GM19452 (cell line): Measurements from ENCODE around the gene ERVFRD-1.

Source experiments
- ATAC-seq: cut with Tn5 transposase; IDR thresholded peaks from one replicate; pipeline ENCODE4 v1.9.1; 2021; ENCODE audit not compliant: unreplicated experiment

The ERVFRD-1 gene

GRCh38 chr6:11110921-11111768, at the start of gene ERVFRD-1:
Gene ERVFRD-1, minus strand, starts transcription at chr6:11111725. Its CDS starts 6,415 bp downstream, at chr6:11105310.
- ATAC-seq, result no peak

- no peak for ATAC-seq
Measured at GRCh38 chr6:11160199-11160598, 48.7 kb upstream of the ERVFRD-1 start.

- no peak for ATAC-seq
Measured at GRCh38 chr6:11155589-11155988, 44.1 kb upstream of the ERVFRD-1 start.

GRCh38 chr6:11153447-11153846, 41.9 kb upstream of the ERVFRD-1 start:
- ATAC-seq, result no peak

GRCh38 chr6:11152581-11152980, 41.1 kb upstream of the ERVFRD-1 start:
- no peak for ATAC-seq

- no peak for ATAC-seq
Measured at GRCh38 chr6:11151488-11151887, 40.0 kb upstream of the ERVFRD-1 start.

GRCh38 chr6:11149551-11149950, 38.0 kb upstream of the ERVFRD-1 start:
- no peak for ATAC-seq

- ATAC-seq, result no peak
Measured at GRCh38 chr6:11146117-11146826, 34.7 kb upstream of the ERVFRD-1 start.

GRCh38 chr6:11144393-11144851, 32.9 kb upstream of the ERVFRD-1 start:
- no peak for ATAC-seq

- no peak for ATAC-seq
Measured at GRCh38 chr6:11143394-11144371, 32.2 kb upstream of the ERVFRD-1 start.

GRCh38 chr6:11142296-11143027, 30.9 kb upstream of the ERVFRD-1 start:
- no peak for ATAC-seq

- ATAC-seq, result no peak
Measured at GRCh38 chr6:11141295-11141694, 29.8 kb upstream of the ERVFRD-1 start.

- ATAC-seq, result no peak
Measured at GRCh38 chr6:11140056-11140455, 28.5 kb upstream of the ERVFRD-1 start.

GRCh38 chr6:11139051-11139960, 27.8 kb upstream of the ERVFRD-1 start:
- ATAC-seq, result no peak

- no peak for ATAC-seq
Measured at GRCh38 chr6:11136809-11137208, 25.3 kb upstream of the ERVFRD-1 start.

GRCh38 chr6:11133281-11133680, 21.8 kb upstream of the ERVFRD-1 start:
- ATAC-seq, result no peak

- no peak for ATAC-seq
Measured at GRCh38 chr6:11132194-11132888, 20.8 kb upstream of the ERVFRD-1 start.

- ATAC-seq, result no peak
Measured at GRCh38 chr6:11130605-11131004, 19.1 kb upstream of the ERVFRD-1 start.
